Measurements from ENCODE around the gene FAM25G. TPM values are rescaled to one million over a fixed set of nuclear protein-coding genes. Genes with fewer than 3 reads are reported as not detected.
"Not testable (repeated sequence)": the region's sequence is repeated elsewhere in the genome, so short reads cannot be mapped to it uniquely, and the experiment has no call there.

The FAM25G gene
- polyA plus RNA-seq (2013, experiment 1 of 2), result not detected
- not detected for polyA plus RNA-seq (2013, experiment 2 of 2)

GRCh38 chr10:47491600-47491999 is at the start of gene FAM25G:
Gene FAM25G (minus strand): TSS chr10:47491700. CDS start chr10:47491674, 26 bp downstream.
- not testable (repeated sequence) for H3K4me3 ChIP-seq (ENCODE audit: extremely low read depth, insufficient read depth, low read length, poor library complexity, severe bottlenecking); H3K36me3 ChIP-seq (ENCODE audit: control insufficient read depth, insufficient read depth, low read length); H3K27ac ChIP-seq (ENCODE audit: low read depth, low read length, severe bottlenecking); H3K9me3 ChIP-seq (ENCODE audit: control insufficient read depth, low read length); H3K4me1 ChIP-seq (ENCODE audit: control insufficient read depth, insufficient read depth, low read length, poor library complexity, severe bottlenecking)
- WGBS, 2 experiments (ENCODE audit: insufficient coverage in 2 of 2), result no CpG with 5 or more reads among the region's 9 CpGs

- H3K36me3 ChIP-seq (ENCODE audit: control insufficient read depth, insufficient read depth, low read length); H3K27ac ChIP-seq (ENCODE audit: low read depth, low read length, severe bottlenecking); H3K9me3 ChIP-seq (ENCODE audit: control insufficient read depth, low read length); H3K4me3 ChIP-seq (ENCODE audit: extremely low read depth, insufficient read depth, low read length, poor library complexity, severe bottlenecking); H3K4me1 ChIP-seq (ENCODE audit: control insufficient read depth, insufficient read depth, low read length, poor library complexity, severe bottlenecking): not testable (repeated sequence)
- no CpG with 5 or more reads among the region's 3 CpGs for WGBS, 2 experiments (ENCODE audit: insufficient coverage in 2 of 2)
These were observed 44.9 kb upstream of the FAM25G start for GRCh38 chr10:47536430-47536829.

GRCh38 chr10:47523475-47523874 is 32.0 kb upstream of the FAM25G start, which contains the start of gene AGAP9:
Gene AGAP9 (minus strand): TSS chr10:47523638. CDS start chr10:47523526, 112 bp downstream.
- no CpG with 5 or more reads among the region's 20 CpGs for WGBS, 2 experiments (ENCODE audit: insufficient coverage in 2 of 2)
- not testable (repeated sequence) for H3K27ac ChIP-seq (ENCODE audit: low read depth, low read length, severe bottlenecking); H3K4me3 ChIP-seq (ENCODE audit: extremely low read depth, insufficient read depth, low read length, poor library complexity, severe bottlenecking); H3K9me3 ChIP-seq (ENCODE audit: control insufficient read depth, low read length); H3K4me1 ChIP-seq (ENCODE audit: control insufficient read depth, insufficient read depth, low read length, poor library complexity, severe bottlenecking); H3K36me3 ChIP-seq (ENCODE audit: control insufficient read depth, insufficient read depth, low read length)

DNA sequence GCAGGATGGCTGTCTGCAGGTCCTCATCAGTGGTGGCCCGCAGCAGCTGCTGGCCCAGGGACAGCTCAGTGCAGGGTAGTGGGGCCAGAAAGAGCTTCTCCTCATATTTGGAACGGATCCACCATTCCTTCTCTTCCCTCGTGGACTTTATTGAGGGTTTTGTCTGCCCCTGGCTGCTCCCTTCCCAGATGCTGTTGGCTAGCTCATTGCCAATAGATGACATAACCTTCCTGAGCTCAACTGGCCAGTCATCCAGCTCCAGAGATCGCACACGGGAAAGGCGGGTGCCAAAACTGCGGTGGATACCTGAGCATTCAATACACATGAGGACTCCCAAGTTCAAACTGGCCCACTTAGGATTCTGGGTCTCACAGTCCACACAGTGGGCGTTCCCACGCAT is 10.8 kb upstream of the FAM25G start:
- H3K9me3 ChIP-seq (ENCODE audit: control insufficient read depth, low read length); H3K4me3 ChIP-seq (ENCODE audit: extremely low read depth, insufficient read depth, low read length, poor library complexity, severe bottlenecking): not testable (repeated sequence)
- WGBS, 2 experiments (ENCODE audit: insufficient coverage in 2 of 2), result no CpG with 5 or more reads among the region's 9 CpGs

GRCh38 chr10:47494226-47494625 is 2.7 kb upstream of the FAM25G start:
- H3K27ac ChIP-seq (ENCODE audit: low read depth, low read length, severe bottlenecking); H3K4me1 ChIP-seq (ENCODE audit: control insufficient read depth, insufficient read depth, low read length, poor library complexity, severe bottlenecking); H3K4me3 ChIP-seq (ENCODE audit: extremely low read depth, insufficient read depth, low read length, poor library complexity, severe bottlenecking); H3K36me3 ChIP-seq (ENCODE audit: control insufficient read depth, insufficient read depth, low read length); H3K9me3 ChIP-seq (ENCODE audit: control insufficient read depth, low read length): not testable (repeated sequence)
- WGBS, 2 experiments (ENCODE audit: insufficient coverage in 2 of 2), result no CpG with 5 or more reads among the region's 6 CpGs

More for the DNA sequence above, 10.8 kb upstream of the FAM25G start:
- H3K36me3 ChIP-seq (ENCODE audit: control insufficient read depth, insufficient read depth, low read length); H3K27ac ChIP-seq (ENCODE audit: low read depth, low read length, severe bottlenecking); H3K4me1 ChIP-seq (ENCODE audit: control insufficient read depth, insufficient read depth, low read length, poor library complexity, severe bottlenecking): not testable (repeated sequence)

- H3K4me3 ChIP-seq (ENCODE audit: extremely low read depth, insufficient read depth, low read length, poor library complexity, severe bottlenecking); H3K27ac ChIP-seq (ENCODE audit: low read depth, low read length, severe bottlenecking); H3K36me3 ChIP-seq (ENCODE audit: control insufficient read depth, insufficient read depth, low read length); H3K9me3 ChIP-seq (ENCODE audit: control insufficient read depth, low read length); H3K4me1 ChIP-seq (ENCODE audit: control insufficient read depth, insufficient read depth, low read length, poor library complexity, severe bottlenecking): not testable (repeated sequence)
- WGBS, 2 experiments (ENCODE audit: insufficient coverage in 2 of 2), result no CpG with 5 or more reads among the region's 7 CpGs
These were observed 1.9 kb downstream of the FAM25G start for GRCh38 chr10:47489630-47490029.

DNA sequence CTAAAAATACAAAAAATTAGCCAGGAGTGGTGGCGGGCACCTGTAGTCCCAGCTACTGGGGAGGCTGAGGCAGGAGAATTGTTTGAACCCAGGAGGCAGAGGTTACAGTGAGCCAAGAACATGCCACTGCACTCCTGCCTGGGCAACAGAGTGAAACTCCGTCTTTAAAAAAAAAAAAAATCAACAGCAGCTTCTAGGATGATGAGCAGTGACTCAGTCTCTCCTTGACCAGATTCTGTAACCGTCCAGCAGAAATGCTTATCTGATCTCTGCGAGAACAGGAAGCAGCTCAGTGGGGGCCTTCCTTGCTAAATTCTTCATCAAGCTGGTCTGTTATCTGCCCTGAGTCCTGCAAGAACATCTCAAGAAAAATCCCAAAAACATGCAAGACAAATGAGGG is 5.6 kb downstream of the FAM25G start:
- H3K36me3 ChIP-seq (ENCODE audit: control insufficient read depth, insufficient read depth, low read length); H3K4me1 ChIP-seq (ENCODE audit: control insufficient read depth, insufficient read depth, low read length, poor library complexity, severe bottlenecking); H3K27ac ChIP-seq (ENCODE audit: low read depth, low read length, severe bottlenecking); H3K9me3 ChIP-seq (ENCODE audit: control insufficient read depth, low read length); H3K4me3 ChIP-seq (ENCODE audit: extremely low read depth, insufficient read depth, low read length, poor library complexity, severe bottlenecking): not testable (repeated sequence)
- no CpG with 5 or more reads among the region's 4 CpGs for WGBS, 2 experiments (ENCODE audit: insufficient coverage in 2 of 2)

DNA sequence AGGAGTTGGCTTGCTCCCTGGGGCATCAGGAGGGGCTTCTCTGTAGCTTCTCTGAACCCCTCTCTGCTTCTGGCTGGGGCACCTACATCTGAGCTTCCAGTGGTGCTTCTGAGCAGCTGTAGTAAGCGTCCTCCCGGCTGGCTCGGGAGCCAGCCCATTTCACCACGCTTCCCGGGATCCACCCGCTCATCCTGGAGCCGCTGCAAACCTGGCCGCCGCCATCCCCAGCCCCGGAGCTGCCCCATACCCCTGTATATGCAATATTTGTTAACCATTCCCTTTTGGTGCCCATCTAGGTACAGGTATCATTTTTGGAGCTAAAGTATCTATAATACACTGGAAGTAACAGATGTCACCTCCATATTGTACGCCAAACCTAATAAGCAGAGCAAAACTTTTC is 6.7 kb downstream of the FAM25G start:
- not testable (repeated sequence) for H3K36me3 ChIP-seq (ENCODE audit: control insufficient read depth, insufficient read depth, low read length); H3K4me1 ChIP-seq (ENCODE audit: control insufficient read depth, insufficient read depth, low read length, poor library complexity, severe bottlenecking); H3K4me3 ChIP-seq (ENCODE audit: extremely low read depth, insufficient read depth, low read length, poor library complexity, severe bottlenecking); H3K27ac ChIP-seq (ENCODE audit: low read depth, low read length, severe bottlenecking); H3K9me3 ChIP-seq (ENCODE audit: control insufficient read depth, low read length)
- WGBS, 2 experiments (ENCODE audit: insufficient coverage in 2 of 2), result 96% methylated on average over 8 of the region's 11 CpGs; no CpG with 5 or more reads in 1 of the 2 experiments

DNA sequence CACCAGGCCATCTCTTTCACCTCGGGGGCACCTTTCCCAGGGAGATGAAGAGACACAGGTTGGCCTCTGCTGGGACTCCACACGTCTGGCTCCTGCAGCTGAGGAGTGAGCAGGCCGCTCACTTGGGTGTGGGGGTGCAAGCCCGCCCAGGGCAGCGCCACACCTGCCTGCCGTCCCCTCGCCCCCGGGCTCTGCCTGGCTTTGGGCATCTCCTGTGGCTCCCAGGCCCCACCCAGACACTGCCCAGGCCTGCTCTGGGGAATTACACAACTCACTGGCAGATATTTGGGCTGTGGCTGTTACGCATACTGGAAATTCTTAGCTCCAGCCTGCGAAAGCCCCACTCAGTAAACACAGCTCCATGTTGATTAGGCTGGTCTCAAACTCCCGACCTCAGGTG is 7.6 kb downstream of the FAM25G start, which contains the start of gene ANXA8:
Gene ANXA8, minus strand, starts transcription at position 193 of the 400 bp plus-strand sequence. Its CDS starts 182 bp downstream, at position 11.
- WGBS, 2 experiments (ENCODE audit: insufficient coverage in 2 of 2), result 100% methylated on average over 2 of the region's 11 CpGs; no CpG with 5 or more reads in 1 of the 2 experiments
- H3K4me1 ChIP-seq (ENCODE audit: control insufficient read depth, insufficient read depth, low read length, poor library complexity, severe bottlenecking); H3K27ac ChIP-seq (ENCODE audit: low read depth, low read length, severe bottlenecking); H3K9me3 ChIP-seq (ENCODE audit: control insufficient read depth, low read length); H3K4me3 ChIP-seq (ENCODE audit: extremely low read depth, insufficient read depth, low read length, poor library complexity, severe bottlenecking); H3K36me3 ChIP-seq (ENCODE audit: control insufficient read depth, insufficient read depth, low read length): not testable (repeated sequence)

DNA sequence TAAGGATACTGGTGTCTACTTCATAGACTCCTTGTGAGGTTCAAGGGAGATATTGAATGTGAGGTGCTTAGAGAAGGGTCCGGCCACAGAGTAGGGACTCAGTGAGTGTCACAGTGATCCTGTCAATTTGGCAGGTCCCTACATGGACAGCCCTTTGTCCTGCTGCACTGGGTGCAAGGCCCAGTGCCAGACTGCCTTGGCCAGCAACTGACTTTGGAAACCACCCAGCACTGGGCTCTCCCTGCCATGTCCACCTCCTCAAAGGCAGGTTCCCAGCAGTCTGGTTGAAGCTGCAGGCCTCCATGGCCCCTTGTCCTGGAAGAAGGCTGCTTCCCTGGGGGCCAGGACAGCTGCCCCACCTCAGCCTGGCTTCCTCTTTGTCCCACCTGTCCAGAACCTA is 9.1 kb downstream of the FAM25G start:
- not testable (repeated sequence) for H3K4me1 ChIP-seq (ENCODE audit: control insufficient read depth, insufficient read depth, low read length, poor library complexity, severe bottlenecking); H3K27ac ChIP-seq (ENCODE audit: low read depth, low read length, severe bottlenecking); H3K36me3 ChIP-seq (ENCODE audit: control insufficient read depth, insufficient read depth, low read length); H3K4me3 ChIP-seq (ENCODE audit: extremely low read depth, insufficient read depth, low read length, poor library complexity, severe bottlenecking); H3K9me3 ChIP-seq (ENCODE audit: control insufficient read depth, low read length)
- WGBS, 2 experiments (ENCODE audit: insufficient coverage in 2 of 2), result no CpG with 5 or more reads among the region's 1 CpG

- H3K36me3 ChIP-seq (ENCODE audit: control insufficient read depth, insufficient read depth, low read length); H3K4me3 ChIP-seq (ENCODE audit: extremely low read depth, insufficient read depth, low read length, poor library complexity, severe bottlenecking); H3K27ac ChIP-seq (ENCODE audit: low read depth, low read length, severe bottlenecking); H3K4me1 ChIP-seq (ENCODE audit: control insufficient read depth, insufficient read depth, low read length, poor library complexity, severe bottlenecking); H3K9me3 ChIP-seq (ENCODE audit: control insufficient read depth, low read length): not testable (repeated sequence)
- no CpG with 5 or more reads among the region's 6 CpGs for WGBS, 2 experiments (ENCODE audit: insufficient coverage in 2 of 2)
These were observed 9.7 kb downstream of the FAM25G start for GRCh38 chr10:47481768-47482181.
